Neural cell (in vitro differentiated cells): ENCODE results near the gene RAPGEF4. TPM values are rescaled to one million over a fixed set of nuclear protein-coding genes. Genes with fewer than 3 reads are reported as not detected.

Experiments
- H2AFZ ChIP-seq: fragments of 200-600, 300-800 bp; sonication (generic), shearing (Covaris generic); 2 replicates; pipeline ENCODE4 v1.6.0; 2014; ENCODE audit warnings: low read depth, mild to moderate bottlenecking, antibody characterized with exemption, low read length, moderate library complexity
- H3F3A ChIP-seq: fragments of 200-600 bp; shearing (Covaris generic); 2 replicates; pipeline ENCODE4 v1.6.1; 2016; ENCODE audit warnings: mild to moderate bottlenecking, moderate library complexity, mixed read lengths, antibody characterized with exemption, low read length; ENCODE audit not compliant: insufficient read depth, poor library complexity, severe bottlenecking
- H3K27ac ChIP-seq: fragments of 200-600, 300-800 bp; sonication (generic), shearing (Covaris generic); 2 replicates; pipeline ENCODE4 v1.5.1; 2014; ENCODE audit warnings: mild to moderate bottlenecking, low read length, moderate library complexity
- H3K27me3 ChIP-seq: fragments of 300-800, 200-600 bp; sonication (generic), shearing (Covaris generic); 2 replicates; pipeline ENCODE4 v1.6.0; 2014; ENCODE audit warnings: mild to moderate bottlenecking, low read depth, low read length, moderate library complexity; ENCODE audit not compliant: insufficient read depth
- H3K36me3 ChIP-seq: fragments of 300-800, 200-600 bp; sonication (generic), shearing (Covaris generic); 2 replicates; pipeline ENCODE4 v1.5.1; 2014; ENCODE audit warnings: mild to moderate bottlenecking, antibody characterized with exemption, low read length, moderate library complexity; ENCODE audit not compliant: insufficient read depth
- H3K4me2 ChIP-seq: fragments of 300-800, 200-600 bp; sonication (generic), shearing (Covaris generic); 2 replicates; pipeline ENCODE4 v1.6.0; 2014; ENCODE audit warnings: mild to moderate bottlenecking, low read length
- H3K4me3 ChIP-seq: fragments of 300-800, 200-600 bp; sonication (generic), shearing (Covaris generic); 2 replicates; pipeline ENCODE4 v1.5.1; 2014; ENCODE audit warnings: mild to moderate bottlenecking, low read length, moderate library complexity
- H3K79me2 ChIP-seq: fragments of 200-600 bp; shearing (Covaris generic); replicated peaks from 2 replicates; pipeline ENCODE4 v1.6.0; 2014; ENCODE audit warnings: mild to moderate bottlenecking, low read length, moderate library complexity; ENCODE audit not compliant: insufficient read depth
- H3K9ac ChIP-seq: fragments of 300-800, 200-600 bp; sonication (generic), shearing (Covaris generic); 2 replicates; pipeline ENCODE4 v1.6.1; 2016; ENCODE audit warnings: mild to moderate bottlenecking, low read length, mixed read lengths
- H3K9me2 ChIP-seq: fragments of 200-600 bp; shearing (Covaris generic); 2 replicates; pipeline ENCODE4 v1.6.1; 2016; ENCODE audit warnings: mild to moderate bottlenecking, low read length, mixed read lengths; ENCODE audit not compliant: insufficient read depth
- H3K9me3 ChIP-seq: fragments of 200-600, 300-800 bp; sonication (generic), shearing (Covaris generic); 2 replicates; pipeline ENCODE4 v1.6.1; 2016; ENCODE audit warnings: mild to moderate bottlenecking, mixed run types, low read length, moderate library complexity, mixed read lengths
- H4K20me1 ChIP-seq: fragments of 200-600 bp; shearing (Covaris generic); 2 replicates; pipeline ENCODE4 v1.6.1; 2016; ENCODE audit warnings: mild to moderate bottlenecking, mixed run types; ENCODE audit not compliant: insufficient read depth
- EP300 ChIP-seq: fragments of 450-650 bp; conservative IDR thresholded peaks from 2 replicates; pipeline ENCODE4 v1.6.1; 2014; ENCODE audit warnings: antibody characterized with exemption, mild to moderate bottlenecking, moderate library complexity; ENCODE audit not compliant: poor library complexity, severe bottlenecking
- EZH2 ChIP-seq: fragments of 200-600, 300-800 bp; shearing (Covaris generic), sonication (generic); IDR thresholded peaks from 2 replicates; pipeline ENCODE4 v1.6.1; 2014; ENCODE audit warnings: antibody characterized with exemption, low read length, borderline replicate concordance, mild to moderate bottlenecking; ENCODE audit not compliant: insufficient read depth, poor library complexity, severe bottlenecking
- MXI1 ChIP-seq: fragments of 450-650 bp; conservative IDR thresholded peaks from 2 replicates; pipeline ENCODE4 v1.6.1; 2014; ENCODE audit warnings: antibody characterized with exemption, mild to moderate bottlenecking; ENCODE audit not compliant: poor library complexity, severe bottlenecking
- POLR2AphosphoS5 ChIP-seq: IDR thresholded peaks from 2 replicates; pipeline ENCODE4 v1.6.1; 2012
- RAD21 ChIP-seq: fragments of 450-650 bp; conservative IDR thresholded peaks from 2 replicates; pipeline ENCODE4 v1.6.1; 2014; ENCODE audit warnings: antibody characterized with exemption, mild to moderate bottlenecking, moderate library complexity
- SMC3 ChIP-seq: fragments of 450-650 bp; conservative IDR thresholded peaks from 2 replicates; pipeline ENCODE4 v1.6.1; 2014; ENCODE audit warnings: antibody characterized with exemption, mild to moderate bottlenecking, moderate library complexity; ENCODE audit not compliant: poor library complexity
- TAF1 ChIP-seq: IDR thresholded peaks from 2 replicates; pipeline ENCODE4 v1.6.1; 2012; ENCODE audit warnings: low read depth
- polyA plus RNA-seq: library from polyadenylated mRNA; depleted of rRNA; stranded (reverse); fragments of >200 nt; gene quantifications from 2 replicates; pipeline ENCODE4 v1.2.3, GENCODE V29; 2014
- TF ChIP-seq, protein P1 (sequence below): IDR thresholded peaks from 2 replicates; pipeline ENCODE4 v1.6.1; 2012; ENCODE audit warnings: borderline replicate concordance
- TF ChIP-seq, protein P2 (sequence below): fragments of 450-650 bp; IDR thresholded peaks from 2 replicates; pipeline ENCODE4 v1.5.1; 2014; ENCODE audit warnings: antibody characterized with exemption, mild to moderate bottlenecking, moderate library complexity; ENCODE audit not compliant: poor library complexity, severe bottlenecking

RAPGEF4 gene
- polyA plus RNA-seq, 1 donor from 2014 or later = 10.4 TPM

DNA sequence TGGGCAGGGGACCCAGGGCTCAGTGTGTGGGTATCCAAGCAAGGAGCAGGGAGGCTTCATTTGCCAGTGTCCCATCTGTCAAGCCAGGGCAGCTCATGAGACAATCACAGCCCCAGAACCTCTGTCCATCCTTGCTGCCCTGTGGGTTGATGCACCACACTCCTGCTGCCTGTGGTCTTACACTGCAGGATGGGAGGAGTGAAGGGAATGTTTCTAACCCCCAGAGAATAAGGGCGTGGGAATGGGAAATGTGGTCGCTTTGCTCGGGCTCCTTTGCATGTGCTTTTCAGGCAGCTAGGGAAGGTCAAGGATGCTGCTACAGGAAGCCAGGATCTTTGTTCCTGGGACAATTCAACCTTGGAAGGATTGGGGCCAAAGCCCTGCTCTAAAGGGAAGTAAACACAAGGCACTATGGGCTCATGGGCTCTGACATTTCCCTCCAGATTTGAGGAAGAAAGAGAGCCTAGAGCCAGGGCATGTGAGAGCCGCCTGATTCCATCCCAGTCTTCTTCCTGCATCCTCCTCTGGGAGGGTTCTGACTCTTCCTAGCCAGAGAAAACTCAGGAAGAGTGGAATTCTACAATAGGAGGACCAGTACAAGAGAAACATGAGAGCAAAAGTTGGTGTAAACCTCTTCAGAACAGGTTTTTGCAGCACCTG is 321.2 kb downstream of the RAPGEF4 start:
- no peak for TF ChIP-seq MXI1
- TF ChIP-seq EP300 = no peak
- TF ChIP-seq EZH2 = no peak
- no peak for TF ChIP-seq RAD21
- TF ChIP-seq POLR2AphosphoS5 = no peak
- TF ChIP-seq, protein P1, sequence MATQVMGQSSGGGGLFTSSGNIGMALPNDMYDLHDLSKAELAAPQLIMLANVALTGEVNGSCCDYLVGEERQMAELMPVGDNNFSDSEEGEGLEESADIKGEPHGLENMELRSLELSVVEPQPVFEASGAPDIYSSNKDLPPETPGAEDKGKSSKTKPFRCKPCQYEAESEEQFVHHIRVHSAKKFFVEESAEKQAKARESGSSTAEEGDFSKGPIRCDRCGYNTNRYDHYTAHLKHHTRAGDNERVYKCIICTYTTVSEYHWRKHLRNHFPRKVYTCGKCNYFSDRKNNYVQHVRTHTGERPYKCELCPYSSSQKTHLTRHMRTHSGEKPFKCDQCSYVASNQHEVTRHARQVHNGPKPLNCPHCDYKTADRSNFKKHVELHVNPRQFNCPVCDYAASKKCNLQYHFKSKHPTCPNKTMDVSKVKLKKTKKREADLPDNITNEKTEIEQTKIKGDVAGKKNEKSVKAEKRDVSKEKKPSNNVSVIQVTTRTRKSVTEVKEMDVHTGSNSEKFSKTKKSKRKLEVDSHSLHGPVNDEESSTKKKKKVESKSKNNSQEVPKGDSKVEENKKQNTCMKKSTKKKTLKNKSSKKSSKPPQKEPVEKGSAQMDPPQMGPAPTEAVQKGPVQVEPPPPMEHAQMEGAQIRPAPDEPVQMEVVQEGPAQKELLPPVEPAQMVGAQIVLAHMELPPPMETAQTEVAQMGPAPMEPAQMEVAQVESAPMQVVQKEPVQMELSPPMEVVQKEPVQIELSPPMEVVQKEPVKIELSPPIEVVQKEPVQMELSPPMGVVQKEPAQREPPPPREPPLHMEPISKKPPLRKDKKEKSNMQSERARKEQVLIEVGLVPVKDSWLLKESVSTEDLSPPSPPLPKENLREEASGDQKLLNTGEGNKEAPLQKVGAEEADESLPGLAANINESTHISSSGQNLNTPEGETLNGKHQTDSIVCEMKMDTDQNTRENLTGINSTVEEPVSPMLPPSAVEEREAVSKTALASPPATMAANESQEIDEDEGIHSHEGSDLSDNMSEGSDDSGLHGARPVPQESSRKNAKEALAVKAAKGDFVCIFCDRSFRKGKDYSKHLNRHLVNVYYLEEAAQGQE = no peak
- TF ChIP-seq, protein P2, sequence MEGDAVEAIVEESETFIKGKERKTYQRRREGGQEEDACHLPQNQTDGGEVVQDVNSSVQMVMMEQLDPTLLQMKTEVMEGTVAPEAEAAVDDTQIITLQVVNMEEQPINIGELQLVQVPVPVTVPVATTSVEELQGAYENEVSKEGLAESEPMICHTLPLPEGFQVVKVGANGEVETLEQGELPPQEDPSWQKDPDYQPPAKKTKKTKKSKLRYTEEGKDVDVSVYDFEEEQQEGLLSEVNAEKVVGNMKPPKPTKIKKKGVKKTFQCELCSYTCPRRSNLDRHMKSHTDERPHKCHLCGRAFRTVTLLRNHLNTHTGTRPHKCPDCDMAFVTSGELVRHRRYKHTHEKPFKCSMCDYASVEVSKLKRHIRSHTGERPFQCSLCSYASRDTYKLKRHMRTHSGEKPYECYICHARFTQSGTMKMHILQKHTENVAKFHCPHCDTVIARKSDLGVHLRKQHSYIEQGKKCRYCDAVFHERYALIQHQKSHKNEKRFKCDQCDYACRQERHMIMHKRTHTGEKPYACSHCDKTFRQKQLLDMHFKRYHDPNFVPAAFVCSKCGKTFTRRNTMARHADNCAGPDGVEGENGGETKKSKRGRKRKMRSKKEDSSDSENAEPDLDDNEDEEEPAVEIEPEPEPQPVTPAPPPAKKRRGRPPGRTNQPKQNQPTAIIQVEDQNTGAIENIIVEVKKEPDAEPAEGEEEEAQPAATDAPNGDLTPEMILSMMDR = no peak
- TF ChIP-seq TAF1 = no peak
- no peak for TF ChIP-seq SMC3
- Histone ChIP-seq H3K27me3 (no peaks in the 10 kb centered on the region), H3K27ac (no peak overlapping the region), H3K36me3 (no peaks in the 10 kb centered on the region), H3K9me2 (no peaks in the 10 kb centered on the region), H4K20me1 (no peaks in the 10 kb centered on the region), H3K9me3 (no peaks in the 10 kb centered on the region), H3K4me2 (no peak overlapping the region), H2AFZ (no peak overlapping the region), H3F3A (no peaks in the 10 kb centered on the region), H3K4me3 (no peak overlapping the region), H3K79me2 (no peaks in the 10 kb centered on the region), H3K9ac (no peak overlapping the region)

DNA sequence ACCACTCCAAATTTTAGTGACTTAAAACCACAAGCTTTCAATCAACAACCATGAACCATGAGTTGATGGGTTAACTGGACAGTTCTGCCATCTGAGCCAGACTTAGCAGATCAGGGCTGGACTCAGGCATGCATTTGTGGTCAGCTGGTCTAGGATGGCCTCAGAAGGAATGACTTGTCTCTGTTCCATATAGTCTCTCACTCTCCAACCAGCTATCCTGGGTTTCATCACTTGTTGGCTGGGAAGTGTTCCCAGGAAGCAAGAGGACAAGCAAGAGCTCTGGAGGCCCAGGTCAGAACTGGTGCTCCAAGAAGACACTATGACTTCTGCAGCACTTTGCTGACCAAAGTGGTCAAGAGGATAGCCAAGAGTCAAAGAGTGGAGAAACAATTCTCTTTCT is 322.5 kb downstream of the RAPGEF4 start:
- Histone ChIP-seq H3K27me3 (no peaks in the 10 kb centered on the region), H4K20me1 (no peaks in the 10 kb centered on the region), H3F3A (no peaks in the 10 kb centered on the region), H3K36me3 (no peaks in the 10 kb centered on the region), H3K4me2 (no peak overlapping the region), H3K79me2 (no peaks in the 10 kb centered on the region), H3K9me3 (no peaks in the 10 kb centered on the region), H3K27ac (no peak overlapping the region), H2AFZ (no peak overlapping the region), H3K9ac (no peak overlapping the region), H3K4me3 (no peak overlapping the region), H3K9me2 (no peaks in the 10 kb centered on the region)
- TF ChIP-seq RAD21 = no peak
- no peak for TF ChIP-seq TAF1
- TF ChIP-seq EZH2 = no peak
- TF ChIP-seq, protein P1 = no peak
- no peak for TF ChIP-seq MXI1
- no peak for TF ChIP-seq SMC3
- TF ChIP-seq EP300 = no peak
- TF ChIP-seq, protein P2 = no peak
- no peak for TF ChIP-seq POLR2AphosphoS5
